ENCODE measurements around the gene TNRC6B. TPM values are rescaled to one million over a fixed set of nuclear protein-coding genes. Genes with fewer than 3 reads are reported as not detected.
A peak's percentile ranks its signal among the peaks of the same experiment; 100 is the strongest.
"Not testable (repeated sequence)": the region's sequence is repeated elsewhere in the genome, so short reads cannot be mapped to it uniquely, and the experiment has no call there.

Gene TNRC6B
- total RNA-seq, 1 donor from 2014 or later: 51.5 TPM

DNA sequence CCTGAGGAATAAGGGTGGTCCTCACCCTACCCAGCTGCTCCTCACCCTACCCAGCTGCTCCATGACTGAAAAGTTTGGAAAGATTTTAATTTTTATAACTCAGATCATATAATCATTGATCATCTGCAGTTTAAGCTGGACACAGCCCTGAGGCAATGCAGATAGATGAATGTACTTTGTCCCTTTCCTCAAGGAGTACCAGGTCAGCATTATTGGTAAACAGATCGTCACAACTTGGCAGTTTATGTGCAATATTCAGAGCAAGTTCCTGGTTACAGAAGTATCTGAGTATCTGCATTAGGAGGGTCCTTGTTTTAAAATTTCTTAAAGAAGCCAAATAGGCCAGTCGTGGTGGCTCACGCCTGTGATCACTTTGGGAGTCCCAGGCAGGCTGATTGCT is 3.6 kb downstream of the TNRC6B start:
- no peak for DNase-seq (ENCODE audit: low spot score)

- no peak for DNase-seq (ENCODE audit: low spot score)
These were observed 4.6 kb downstream of the TNRC6B start for GRCh38 chr22:40182231-40182835.

GRCh38 chr22:40183029-40183581 is 5.4 kb downstream of the TNRC6B start:
- DNase-seq (ENCODE audit: low spot score): peak; percentile 97

DNA sequence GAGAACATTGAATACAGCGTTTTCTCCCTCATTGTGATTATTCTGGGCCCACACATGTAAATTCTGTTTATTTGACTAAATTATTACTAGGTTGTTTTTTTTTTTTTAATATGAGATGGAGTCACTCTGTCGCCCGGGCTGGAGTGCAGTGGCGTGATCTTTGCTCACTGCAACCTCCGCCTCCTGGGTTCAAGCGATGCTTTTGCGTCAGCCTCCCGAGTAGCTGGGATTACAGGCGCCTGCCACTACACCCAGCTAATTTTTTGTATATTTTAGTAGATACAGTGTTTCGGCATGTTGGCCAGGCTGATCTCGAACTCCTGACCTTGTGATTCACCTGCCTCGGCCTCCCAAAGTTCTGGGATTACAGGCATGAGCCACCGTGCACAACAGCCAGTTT is 5.9 kb downstream of the TNRC6B start:
- DNase-seq (ENCODE audit: low spot score): not testable (repeated sequence)

- DNase-seq (ENCODE audit: low spot score): no peak
These were observed 9.7 kb downstream of the TNRC6B start for GRCh38 chr22:40187389-40187788.

DNA sequence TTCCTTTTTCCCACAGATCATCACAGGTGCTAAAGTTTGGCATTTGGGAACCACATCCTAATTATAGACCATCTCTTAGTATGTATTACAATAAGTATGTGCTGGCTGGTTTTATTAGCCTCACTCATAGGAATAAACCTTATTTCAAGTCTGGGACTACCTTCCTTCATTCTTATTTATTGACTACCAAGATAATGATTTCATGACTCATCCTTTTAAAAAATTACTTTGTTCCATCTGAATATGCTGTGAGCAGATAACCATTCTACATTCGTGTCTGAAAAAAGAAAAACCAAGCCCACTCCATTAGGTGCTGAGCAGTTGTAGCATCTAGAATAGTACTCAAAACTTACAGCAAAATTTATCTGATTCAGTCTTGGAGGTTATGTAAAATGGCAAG is 12.3 kb downstream of the TNRC6B start:
- DNase-seq (ENCODE audit: low spot score): no peak

GRCh38 chr22:40190501-40190900 is 12.8 kb downstream of the TNRC6B start:
- no peak for DNase-seq (ENCODE audit: low spot score)

DNA sequence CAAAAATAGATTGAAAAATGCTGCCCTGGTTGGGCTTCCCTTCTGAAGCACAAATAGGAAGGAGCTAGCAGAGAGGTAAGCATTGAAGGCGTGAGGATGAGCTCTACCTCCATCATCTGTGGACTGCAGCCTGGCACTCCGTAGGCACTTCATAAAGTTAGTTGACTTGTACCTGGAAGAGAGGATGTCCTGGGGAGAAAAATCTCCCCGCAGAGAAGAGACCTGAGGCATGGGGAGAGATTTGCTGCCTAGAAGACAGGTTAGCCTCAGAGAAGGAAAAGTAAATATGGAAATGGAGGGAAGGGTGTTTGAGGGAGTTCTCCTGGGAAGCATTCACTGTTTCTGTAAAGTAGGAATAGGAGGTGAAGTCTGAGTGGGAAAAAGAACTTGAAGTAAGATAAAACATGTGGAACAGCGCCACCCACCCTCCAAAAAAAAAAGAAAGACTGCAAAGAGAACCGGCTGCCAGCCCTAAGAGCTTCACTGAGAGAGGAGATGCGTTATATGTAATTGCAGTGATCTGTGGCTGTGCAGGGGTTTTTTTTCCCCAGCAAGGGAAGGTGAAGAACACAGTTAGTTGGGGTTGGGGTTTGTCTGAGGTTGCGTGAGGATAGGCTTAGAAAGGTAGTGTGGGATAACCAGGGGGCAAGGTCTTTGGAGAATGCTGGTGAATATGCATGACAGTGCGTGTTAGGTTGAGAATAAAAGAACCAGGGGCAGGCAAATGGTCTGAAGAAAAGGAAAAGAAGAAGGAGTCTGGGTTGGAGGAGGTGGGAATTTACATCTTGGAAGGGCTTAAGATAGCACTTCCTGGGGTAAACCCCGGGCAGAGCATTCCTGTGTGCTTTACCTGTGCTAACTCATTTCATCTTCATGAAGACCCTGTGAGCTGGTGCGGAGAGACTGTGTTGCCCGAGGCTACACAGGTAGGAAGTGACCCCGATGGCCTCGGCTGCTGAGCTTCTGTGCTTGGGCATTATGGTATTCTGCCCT is 16.0 kb downstream of the TNRC6B start:
- DNase-seq (ENCODE audit: low spot score): peak; percentile 57

GRCh38 chr22:40194656-40195055 is 16.9 kb downstream of the TNRC6B start:
- no peak for DNase-seq (ENCODE audit: low spot score)

GRCh38 chr22:40196628-40197360 is 19.1 kb downstream of the TNRC6B start:
- peak; percentile 73 for DNase-seq (ENCODE audit: low spot score)

GRCh38 chr22:40197421-40197820 is 19.7 kb downstream of the TNRC6B start:
- DNase-seq (ENCODE audit: low spot score): not testable (repeated sequence)

- DNase-seq (ENCODE audit: low spot score): no peak
These were observed 21.0 kb downstream of the TNRC6B start for GRCh38 chr22:40198733-40199132.

- DNase-seq (ENCODE audit: low spot score): no peak
These were observed 21.5 kb downstream of the TNRC6B start for GRCh38 chr22:40199223-40199622.

- no peak for DNase-seq (ENCODE audit: low spot score)
These were observed 22.1 kb downstream of the TNRC6B start for GRCh38 chr22:40199852-40200251.

GRCh38 chr22:40200795-40201530 is 23.2 kb downstream of the TNRC6B start:
- DNase-seq (ENCODE audit: low spot score): no peak

- DNase-seq (ENCODE audit: low spot score): no peak
These were observed 24.7 kb downstream of the TNRC6B start for GRCh38 chr22:40202225-40202944.

DNA sequence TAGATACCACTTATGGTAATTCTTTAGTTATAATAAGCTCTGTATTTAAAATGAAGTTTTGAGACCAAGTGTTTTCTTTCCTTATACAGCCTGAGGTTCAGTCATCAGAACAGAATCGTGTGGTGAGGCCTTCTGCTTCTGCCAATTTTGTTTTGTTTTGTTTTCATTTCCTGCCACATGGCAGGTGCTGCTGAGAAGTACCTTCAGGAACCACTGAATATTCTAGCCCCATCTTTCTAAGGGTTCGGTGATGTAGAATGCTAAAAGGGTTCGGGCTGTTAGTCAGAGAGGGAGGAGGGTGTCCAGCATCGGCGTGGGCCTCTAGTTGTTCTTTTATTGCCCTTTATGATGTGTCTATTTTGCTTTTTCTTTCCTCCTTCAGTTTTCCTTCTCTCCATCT is 25.8 kb downstream of the TNRC6B start:
- no peak for DNase-seq (ENCODE audit: low spot score)

- DNase-seq (ENCODE audit: low spot score): peak; percentile 18
These were observed 26.8 kb downstream of the TNRC6B start for GRCh38 chr22:40204321-40205116.

DNA sequence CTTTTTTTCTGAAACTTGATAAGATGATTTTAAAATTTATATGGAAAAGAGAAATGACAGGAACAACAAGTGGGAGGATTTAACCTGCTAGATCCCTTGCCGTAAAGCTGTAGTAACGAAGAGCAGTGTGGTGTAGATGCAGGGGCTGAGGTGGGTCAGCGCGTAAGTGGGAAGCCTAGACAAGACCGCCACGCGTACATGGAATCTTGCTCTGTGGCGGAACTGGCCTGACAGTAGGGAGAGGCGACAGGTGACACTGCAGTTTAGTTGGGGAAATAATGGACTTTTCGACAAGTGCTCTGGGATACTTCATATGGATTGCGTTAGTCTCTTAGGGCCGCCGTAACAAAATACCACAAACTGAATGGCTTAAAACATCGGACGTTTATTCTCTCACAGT is 28.8 kb downstream of the TNRC6B start:
- no peak for DNase-seq (ENCODE audit: low spot score)

GRCh38 chr22:40210818-40211217 is 33.1 kb downstream of the TNRC6B start:
- no peak for DNase-seq (ENCODE audit: low spot score)
